CD4-positive, alpha-beta memory T cell (primary cell): ENCODE data around the gene NT5C2. TPM values are rescaled to one million over a fixed set of nuclear protein-coding genes. Genes with fewer than 3 reads are reported as not detected.
A peak's percentile ranks its signal among the peaks of the same experiment; 100 is the strongest.

ENCODE experiments used
- CTCF ChIA-PET: fragments of 350-600 bp; sonication (Branson Sonifier 250); formaldehyde crosslinking; loops from one replicate; lab custom pipeline; 2021; ENCODE audit warnings: inconsistent platforms; ENCODE audit not compliant: partially characterized antibody; lab: Charles Lee
- POLR2A ChIA-PET: fragments of 350-600 bp; sonication (Branson Sonifier 250); formaldehyde crosslinking; loops from one replicate; lab custom pipeline; 2021; ENCODE audit not compliant: partially characterized antibody; lab: Charles Lee
- DNase-seq, 5 donors: peaks; one replicate each; pipeline versions ENCODE4 v3.0.0 to v3.0.0-alpha.2; 2020 to 2022; ENCODE audit warnings: mixed read lengths in 1 of 5
- H3K27ac ChIP-seq: one replicate; pipeline ENCODE4 v1.7.0; 2013; ENCODE audit warnings: low read depth, low read length
- H3K27me3 ChIP-seq: 2 replicates; pipeline ENCODE4 v1.7.0; 2013; ENCODE audit warnings: mild to moderate bottlenecking, low read length, moderate library complexity; ENCODE audit not compliant: insufficient read depth
- H3K36me3 ChIP-seq: 2 replicates; pipeline ENCODE4 v1.7.0; 2013; ENCODE audit warnings: mild to moderate bottlenecking, low read length, moderate library complexity; ENCODE audit not compliant: insufficient read depth
- H3K4me1 ChIP-seq: 2 replicates; pipeline ENCODE4 v1.7.0; 2013; ENCODE audit warnings: mild to moderate bottlenecking, low read length, moderate library complexity; ENCODE audit not compliant: insufficient read depth
- H3K4me3 ChIP-seq, 2 donors: one replicate each; pipeline ENCODE4 v1.7.0; 2013; ENCODE audit warnings: low read length in 2 of 2, mild to moderate bottlenecking in 1 of 2
- H3K9me3 ChIP-seq, 2 donors: one replicate each; pipeline ENCODE4 v1.7.0; 2013; ENCODE audit warnings: low read length in 2 of 2, control low read depth in 1 of 2; ENCODE audit not compliant: control insufficient read depth in 1 of 2
- H3K27ac Mint-ChIP-seq, 7 donors: one replicate each; pipeline ENCODE4 v1.8.0; 2020 to 2021; ENCODE audit warnings: mixed read lengths in 7 of 7, mild to moderate bottlenecking in 6 of 7, inconsistent platforms in 3 of 7, moderate library complexity in 3 of 7
- H3K27me3 Mint-ChIP-seq, 2 donors: one replicate each; pipeline ENCODE4 v1.8.0; 2020 to 2021; ENCODE audit warnings: mixed read lengths in 2 of 2
- H3K36me3 Mint-ChIP-seq, 2 donors: one replicate each; pipeline ENCODE4 v1.8.0; 2020 to 2021; ENCODE audit warnings: mixed read lengths in 2 of 2, inconsistent platforms in 1 of 2, mild to moderate bottlenecking in 1 of 2
- H3K4me1 Mint-ChIP-seq, 4 donors: one replicate each; pipeline ENCODE4 v1.8.0; 2020 to 2021; ENCODE audit warnings: mixed read lengths in 4 of 4, mild to moderate bottlenecking in 1 of 4
- H3K4me3 Mint-ChIP-seq, 8 donors: one replicate each; pipeline ENCODE4 v1.8.0; 2020 to 2021; ENCODE audit warnings: mixed read lengths in 8 of 8, mild to moderate bottlenecking in 7 of 8, moderate library complexity in 6 of 8, inconsistent platforms in 3 of 8
- H3K9me3 Mint-ChIP-seq, 8 donors: one replicate each; pipeline ENCODE4 v1.8.0; 2020 to 2021; ENCODE audit warnings: mixed read lengths in 8 of 8, mild to moderate bottlenecking in 5 of 8, inconsistent platforms in 3 of 8, moderate library complexity in 1 of 8
- intact Hi-C: fragments of 100-400 bp; cut with micrococcal nuclease; formaldehyde crosslinking; loops from one replicate; pipeline ENCODE4 v1.15.1; 2023
- polyA plus RNA-seq, 2 donors: library from polyadenylated mRNA; unstranded; fragments of 300-500 nt; fragmentation: Illumina TruSeq; gene quantifications; one replicate each; pipeline ENCODE4 v1.2.3, GENCODE V29; 2021
- total RNA-seq, 2 experiments: library from RNA; stranded (reverse); gene quantifications; one replicate each; pipeline ENCODE4 v1.2.3, GENCODE V29; 2021

The NT5C2 gene
- total and polyA plus RNA-seq, 4 experiments from 2014 or later = 54.3 to 80.4 (median 79.3) TPM

DNA sequence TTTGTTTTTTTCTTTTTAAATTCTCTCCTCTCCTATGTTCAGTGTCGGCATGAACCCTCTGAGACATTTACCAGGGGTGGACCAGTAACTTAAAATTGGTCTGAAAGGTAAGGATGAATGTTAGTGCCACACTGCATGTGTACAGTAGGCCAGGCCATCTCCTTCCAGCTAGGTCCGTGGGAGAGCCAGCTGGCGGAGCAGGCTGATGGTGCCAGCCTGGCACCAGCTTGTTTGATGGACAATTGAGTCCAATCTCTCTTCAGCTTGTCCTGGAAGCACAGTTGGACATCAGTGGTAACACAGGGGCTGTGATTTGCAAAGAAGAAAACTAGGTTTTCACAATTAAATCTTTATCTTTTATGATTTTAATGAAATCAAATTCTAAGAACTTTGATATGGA is 138.5 kb downstream of the NT5C2 start:
- peak overlapping the region; percentile 81 to 94 (median 88) for H3K27ac Mint-ChIP-seq
- Histone ChIP-seq H3K4me3 (no peak overlapping the region), H3K9me3 (no peaks in the 10 kb centered on the region), H3K4me1 (peaks cover 20% of the 10 kb centered on the region), H3K27me3 (no peaks in the 10 kb centered on the region), H3K27ac (peak overlapping the region; percentile 36), H3K36me3 (no peaks in the 10 kb centered on the region)
- peaks cover 13 to 20% (median 16%) of the 10 kb centered on the region in 4 donors for H3K4me1 Mint-ChIP-seq
- intact Hi-C loops = no loop called here
- ChIA-PET CTCF (interaction anchor here (1.8 kb wide), 1 partner anchor 137 kb away, joined by 7 read pairs; the partner anchor contains the start of gene CNNM2), POLR2A (interaction anchor here (1.4 kb wide), 1 partner anchor 137 kb away, joined by 3 read pairs; the partner anchor contains the start of gene CNNM2)
- H3K27me3 Mint-ChIP-seq = no peaks in the 10 kb centered on the region
- DNase-seq = no peak
- H3K4me3 Mint-ChIP-seq = peak overlapping the region; percentile 82 to 91 (median 86)
- no peaks in the 10 kb centered on the region for H3K9me3 Mint-ChIP-seq
- peaks cover 12 to 20% of the 10 kb centered on the region in 2 donors for H3K36me3 Mint-ChIP-seq

DNA sequence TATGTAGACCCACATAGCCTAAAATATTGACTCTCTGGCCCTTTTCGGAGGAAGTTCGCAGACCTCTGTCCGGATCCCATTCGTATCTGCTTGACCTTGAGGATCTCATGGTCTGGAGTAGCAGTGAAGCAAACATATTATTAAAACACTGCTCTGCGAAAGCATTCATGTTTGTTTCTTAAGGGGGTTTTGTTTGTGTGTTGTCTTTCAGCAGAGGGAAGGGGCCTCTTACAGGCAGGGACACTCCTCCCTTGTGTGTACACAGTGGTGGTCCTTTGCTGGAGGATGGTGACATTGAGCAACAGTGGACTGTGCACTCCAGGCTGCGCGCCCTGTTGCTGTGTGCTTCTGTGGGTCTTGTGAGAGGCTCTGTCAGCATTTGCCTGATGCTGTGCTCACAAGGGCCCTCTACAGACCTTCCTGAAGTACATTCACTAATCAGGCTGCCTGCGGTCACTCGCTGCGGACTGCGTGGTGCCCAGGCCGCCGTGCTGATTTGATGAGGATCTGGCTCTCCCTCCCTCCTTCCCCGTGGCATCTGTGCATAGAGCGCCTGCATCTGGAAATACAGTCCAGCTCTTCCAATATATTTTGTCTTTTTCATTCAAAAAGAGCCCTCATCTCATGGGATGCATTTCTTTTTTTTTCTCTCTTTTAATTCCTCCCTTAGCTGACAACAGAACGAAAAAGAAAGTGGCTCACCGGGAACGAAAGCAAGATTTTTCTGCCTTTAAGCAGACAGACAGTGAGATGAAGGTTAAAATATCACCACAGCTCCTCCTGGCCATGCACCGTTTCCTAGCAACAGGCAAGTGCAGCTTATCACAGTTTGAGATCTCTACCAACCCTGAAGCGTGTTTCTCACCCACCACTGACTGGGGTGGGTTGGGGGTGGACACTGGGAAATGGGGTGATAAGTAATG is 139.2 kb downstream of the NT5C2 start:
- DNase-seq = peak; percentile 60 to 80 (median 74)
- peak overlapping the region; percentile 81 to 94 (median 88) for H3K27ac Mint-ChIP-seq
- no peaks in the 10 kb centered on the region for H3K36me3 ChIP-seq
- peak overlapping the region; percentile 82 to 91 (median 86) for H3K4me3 Mint-ChIP-seq
- intact Hi-C loops = no loop called here
- peaks cover 20% of the 10 kb centered on the region for H3K4me1 ChIP-seq
- H3K4me1 Mint-ChIP-seq = peaks cover 13 to 20% (median 16%) of the 10 kb centered on the region in 4 donors
- peak overlapping the region; percentile 12 to 30 for H3K4me3 ChIP-seq
- ChIA-PET CTCF (interaction anchor here (1.8 kb wide), 1 partner anchor 136 kb away, joined by 7 read pairs; the partner anchor contains the start of gene CNNM2), POLR2A (interaction anchor here (1.4 kb wide), 1 partner anchor 136 kb away, joined by 3 read pairs; the partner anchor contains the start of gene CNNM2)
- H3K27me3 ChIP-seq = no peaks in the 10 kb centered on the region
- peaks cover 12 to 20% of the 10 kb centered on the region in 2 donors for H3K36me3 Mint-ChIP-seq
- H3K9me3 Mint-ChIP-seq = no peaks in the 10 kb centered on the region
- H3K9me3 ChIP-seq = no peaks in the 10 kb centered on the region
- no peaks in the 10 kb centered on the region for H3K27me3 Mint-ChIP-seq
- peak overlapping the region; percentile 36 for H3K27ac ChIP-seq

DNA sequence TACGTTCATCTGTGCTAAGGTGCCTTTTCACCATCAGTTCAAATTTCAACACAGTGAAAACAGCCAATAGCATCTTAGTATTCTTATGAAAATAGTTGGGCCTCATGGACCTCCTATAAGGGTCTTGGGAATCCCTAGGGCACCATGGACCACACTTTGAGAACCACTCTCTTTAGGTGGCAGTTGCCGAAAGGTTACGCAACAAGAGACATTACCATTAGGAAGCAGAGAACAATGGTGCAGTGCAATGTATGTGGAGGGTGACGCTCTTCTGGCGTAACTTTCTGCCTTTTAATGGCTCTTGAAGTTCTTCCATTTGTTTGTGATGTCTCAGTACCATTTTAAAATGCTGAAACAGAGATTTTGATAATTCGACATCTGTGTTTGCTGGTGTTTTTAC is 143.8 kb downstream of the NT5C2 start:
- Histone ChIP-seq H3K4me1 (peaks cover 14% of the 10 kb centered on the region), H3K27me3 (no peaks in the 10 kb centered on the region), H3K9me3 (no peaks in the 10 kb centered on the region), H3K36me3 (no peaks in the 10 kb centered on the region), H3K27ac (no peak overlapping the region), H3K4me3 (no peak overlapping the region)
- CTCF ChIA-PET = no interaction called here
- POLR2A ChIA-PET = no interaction called here
- H3K36me3 Mint-ChIP-seq = peaks cover 4 to 8% of the 10 kb centered on the region in 2 donors
- no peaks in the 10 kb centered on the region for H3K9me3 Mint-ChIP-seq
- peaks cover 8 to 15% (median 10%) of the 10 kb centered on the region in 4 donors for H3K4me1 Mint-ChIP-seq
- no peaks in the 10 kb centered on the region for H3K27me3 Mint-ChIP-seq
- peak overlapping the region in 1 of 7 donors; percentile 36 for H3K27ac Mint-ChIP-seq
- no peak for DNase-seq
- H3K4me3 Mint-ChIP-seq = no peak overlapping the region
- intact Hi-C loops = no loop called here

DNA sequence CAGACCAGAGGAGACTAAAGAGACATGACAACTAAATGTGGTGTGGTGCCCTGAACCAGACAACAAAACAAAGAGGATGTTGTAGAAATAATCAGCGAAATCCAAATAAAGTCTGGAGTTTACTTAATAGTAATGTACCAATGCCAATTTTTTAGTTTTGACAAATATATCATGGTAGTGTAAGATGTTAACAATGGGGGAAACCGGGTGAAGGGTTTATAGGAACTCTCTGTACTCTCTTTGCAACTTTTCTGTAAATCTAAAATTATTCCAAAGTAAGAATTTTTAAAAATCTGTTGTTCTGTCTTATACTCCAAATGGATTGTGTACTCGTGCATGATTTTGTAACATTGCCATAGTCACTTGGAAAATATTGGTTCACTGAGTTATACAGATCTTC is 145.7 kb downstream of the NT5C2 start:
- CTCF ChIA-PET = interaction anchor here (0.7 kb wide), 1 partner anchor 1997 kb away, joined by 3 read pairs; no protein-coding TSS in a partner anchor
- Mint-ChIP-seq H3K36me3 (peaks cover 0 to 8% of the 10 kb centered on the region in 2 donors), H3K4me1 (peaks cover 0 to under 1% (median 0%) of the 10 kb centered on the region in 4 donors)

DNA sequence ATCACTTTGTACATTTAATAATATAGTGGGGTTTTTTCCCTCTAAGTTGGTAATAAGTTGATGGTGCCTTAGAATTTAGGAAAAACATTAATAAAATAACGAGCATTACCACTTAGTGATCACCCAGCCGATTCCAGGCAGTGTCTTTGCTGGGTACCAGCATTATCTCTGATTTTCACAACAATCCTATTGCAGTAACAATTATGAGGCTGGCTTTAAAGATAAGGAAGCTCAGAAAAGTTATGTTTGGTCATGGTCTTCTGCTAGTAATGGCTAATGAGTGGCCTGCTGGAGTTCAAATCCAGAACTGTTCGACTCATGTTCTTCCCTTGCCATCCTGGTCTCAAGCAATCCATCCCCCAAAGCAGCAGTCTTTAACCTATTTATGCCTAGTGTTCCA is 147.1 kb downstream of the NT5C2 start:
- Histone ChIP-seq H3K4me1 (no peaks in the 10 kb centered on the region), H3K4me3 (no peak overlapping the region), H3K36me3 (no peaks in the 10 kb centered on the region), H3K27ac (no peak overlapping the region), H3K27me3 (no peaks in the 10 kb centered on the region), H3K9me3 (no peaks in the 10 kb centered on the region)
- peaks cover 0 to 3% (median 0%) of the 10 kb centered on the region in 4 donors for H3K4me1 Mint-ChIP-seq
- intact Hi-C loops = no loop called here
- ChIA-PET POLR2A (no interaction called here), CTCF (no interaction called here)
- no peaks in the 10 kb centered on the region for H3K27me3 Mint-ChIP-seq
- no peak overlapping the region for H3K4me3 Mint-ChIP-seq
- H3K36me3 Mint-ChIP-seq = peaks cover 0 to 8% of the 10 kb centered on the region in 2 donors
- DNase-seq = no peak
- no peak overlapping the region for H3K27ac Mint-ChIP-seq
- no peaks in the 10 kb centered on the region for H3K9me3 Mint-ChIP-seq

More for the DNA sequence above, 145.7 kb downstream of the NT5C2 start:
- DNase-seq = no peak
- POLR2A ChIA-PET = no interaction called here
- Mint-ChIP-seq H3K27ac (no peak overlapping the region), H3K9me3 (no peaks in the 10 kb centered on the region), H3K4me3 (no peak overlapping the region), H3K27me3 (no peaks in the 10 kb centered on the region)
- no peaks in the 10 kb centered on the region for H3K27me3 ChIP-seq
- no peaks in the 10 kb centered on the region for H3K9me3 ChIP-seq
- no peak overlapping the region for H3K27ac ChIP-seq
- no peaks in the 10 kb centered on the region for H3K36me3 ChIP-seq
- intact Hi-C loops = no loop called here
- no peaks in the 10 kb centered on the region for H3K4me1 ChIP-seq
- H3K4me3 ChIP-seq = no peak overlapping the region

DNA sequence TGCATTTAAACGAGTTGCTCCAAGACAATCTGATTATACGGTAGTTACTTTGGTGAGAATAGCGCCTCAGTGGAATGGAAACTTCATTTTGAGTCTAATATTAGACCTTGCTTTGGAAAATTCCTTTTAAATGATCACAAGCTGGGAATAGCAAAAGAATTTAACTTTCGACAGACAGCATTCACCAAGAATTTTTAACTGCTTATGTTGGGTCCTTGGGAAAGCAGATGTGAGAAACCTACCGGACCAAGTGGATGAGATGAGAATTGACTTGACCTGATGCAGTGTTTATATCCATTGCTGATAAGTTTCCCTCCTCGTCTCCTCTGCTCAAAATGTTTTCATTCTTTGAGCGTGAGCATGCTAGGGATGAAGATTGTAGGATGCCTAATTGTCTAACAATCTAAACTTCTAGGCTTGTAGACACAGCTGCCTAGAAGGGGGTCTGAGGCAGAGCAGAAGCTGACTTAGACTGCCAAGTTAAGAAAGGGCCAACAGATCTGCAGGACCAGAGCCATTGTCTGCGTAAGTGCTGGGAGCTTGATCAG is 148.1 kb downstream of the NT5C2 start:
- DNase-seq = no peak
- Mint-ChIP-seq H3K4me1 (peaks cover 0 to 3% (median 0%) of the 10 kb centered on the region in 4 donors), H3K27me3 (no peaks in the 10 kb centered on the region), H3K36me3 (peaks cover 0 to 4% of the 10 kb centered on the region in 2 donors), H3K9me3 (no peaks in the 10 kb centered on the region), H3K27ac (no peak overlapping the region), H3K4me3 (no peak overlapping the region)
- no peak overlapping the region for H3K4me3 ChIP-seq
- POLR2A ChIA-PET = no interaction called here
- H3K27me3 ChIP-seq = no peaks in the 10 kb centered on the region
- H3K36me3 ChIP-seq = no peaks in the 10 kb centered on the region
- CTCF ChIA-PET = no interaction called here
- H3K27ac ChIP-seq = no peak overlapping the region
- no peaks in the 10 kb centered on the region for H3K9me3 ChIP-seq
- intact Hi-C loops = no loop called here
- H3K4me1 ChIP-seq = no peaks in the 10 kb centered on the region

DNA sequence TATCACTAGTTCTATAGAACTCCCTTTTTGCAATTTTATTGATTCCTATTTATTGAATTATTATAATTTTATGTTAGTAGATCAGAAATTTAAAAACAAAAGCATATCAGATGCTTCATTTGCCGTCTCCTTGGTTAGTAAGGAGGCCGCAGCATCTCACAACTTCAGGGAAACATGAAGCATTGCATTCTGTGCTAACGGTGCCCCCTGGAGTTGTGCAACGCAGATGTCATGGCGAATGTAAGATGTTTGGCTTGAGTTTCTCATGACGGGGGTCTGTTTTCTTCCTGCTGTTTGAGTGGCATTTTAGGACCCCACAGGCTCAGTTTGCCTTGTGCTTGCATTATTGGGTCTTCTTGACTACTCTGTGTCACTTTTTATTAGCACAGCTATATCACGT is 150.2 kb downstream of the NT5C2 start:
- no peak overlapping the region for H3K27ac ChIP-seq
- H3K36me3 Mint-ChIP-seq = peaks cover 0 to 4% of the 10 kb centered on the region in 2 donors
- no peaks in the 10 kb centered on the region for H3K36me3 ChIP-seq
- no peak overlapping the region for H3K4me3 Mint-ChIP-seq
- H3K4me1 Mint-ChIP-seq = peaks cover 0 to 3% (median 0%) of the 10 kb centered on the region in 4 donors
- ChIA-PET POLR2A (no interaction called here), CTCF (no interaction called here)
- no peaks in the 10 kb centered on the region for H3K4me1 ChIP-seq
- no peak overlapping the region for H3K4me3 ChIP-seq
- no peaks in the 10 kb centered on the region for H3K9me3 ChIP-seq
- DNase-seq = no peak
- no peaks in the 10 kb centered on the region for H3K9me3 Mint-ChIP-seq
- intact Hi-C loops = no loop called here
- H3K27me3 ChIP-seq = no peaks in the 10 kb centered on the region
- H3K27me3 Mint-ChIP-seq = no peaks in the 10 kb centered on the region
- no peak overlapping the region for H3K27ac Mint-ChIP-seq
